GM12891 (cell line): Measurements from ENCODE around the gene ZNRF1.
"Not testable (repeated sequence)": the region's sequence is repeated elsewhere in the genome, so short reads cannot be mapped to it uniquely, and the experiment has no call there.

ENCODE experiments used
- PAX5 ChIP-seq: IDR thresholded peaks from 2 replicates; pipeline ENCODE4 v1.6.1; 2011; ENCODE audit warnings: low read length, moderate library complexity, mild to moderate bottlenecking; ENCODE audit not compliant: insufficient read depth, severe bottlenecking
- POLR2A ChIP-seq: IDR thresholded peaks from 2 replicates; pipeline ENCODE4 v1.6.1; 2011; ENCODE audit warnings: low read depth, low read length, control low read depth
- POLR2AphosphoS5 ChIP-seq: IDR thresholded peaks from 2 replicates; pipeline ENCODE4 v1.6.1; 2011; ENCODE audit warnings: low read depth, low read length, control low read depth
- SPI1 ChIP-seq: IDR thresholded peaks from 2 replicates; pipeline ENCODE4 v1.6.1; 2011; ENCODE audit warnings: low read depth, low read length, control low read depth
- TAF1 ChIP-seq: IDR thresholded peaks from 2 replicates; pipeline ENCODE4 v1.6.1; 2011; ENCODE audit warnings: low read depth, low read length, control low read depth

DNA sequence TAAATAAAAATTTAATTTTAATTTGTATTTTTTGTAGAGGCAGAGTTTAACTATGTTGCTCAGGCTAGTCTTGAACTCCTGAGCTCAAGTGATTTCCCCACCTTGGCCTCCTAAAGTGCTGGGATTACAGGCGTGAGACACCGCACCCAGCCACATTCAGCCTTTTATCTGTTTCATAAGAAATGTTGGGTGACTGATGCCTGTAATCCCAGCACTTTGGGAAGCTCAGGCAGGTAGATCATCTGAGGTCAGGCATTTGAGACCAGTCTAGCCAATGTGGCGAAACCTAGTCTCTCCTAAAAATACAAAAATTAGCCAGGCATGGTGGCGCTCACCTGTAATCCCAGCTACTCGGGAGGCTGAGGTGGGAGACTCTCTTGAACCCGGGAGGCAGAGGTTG lies 92.1 kb downstream of the ZNRF1 start:
- TF ChIP-seq POLR2AphosphoS5, PAX5, TAF1, POLR2A, SPI1: not testable (repeated sequence)
